A673 (cell line): ENCODE data around the gene SAP30BP. TPM values are rescaled to one million over a fixed set of nuclear protein-coding genes. Genes with fewer than 3 reads are reported as not detected.

Experiments used
- BruUV-seq: library from RNA; stranded (reverse); fragments of 400-500 nt; replicated peaks from 2 replicates; lab custom pipeline; 2021; lab: Mats Ljungman, UMichigan
- CTCF ChIA-PET: fragments of 300-600 bp; sonication (Branson Sonifier 250); formaldehyde crosslinking; loops from one replicate; lab custom pipeline; 2022; ENCODE audit warnings: antibody characterized with exemption; lab: Charles Lee
- POLR2A ChIA-PET: fragments of 300-600 bp; sonication (Branson Sonifier 250); formaldehyde crosslinking; loops from one replicate; lab custom pipeline; 2022; ENCODE audit warnings: antibody characterized with exemption; ENCODE audit not compliant: low non-redundant PET; lab: Charles Lee
- DNase-seq: peaks from one replicate; pipeline ENCODE4 v3.0.0-alpha.2; 2015; ENCODE audit warnings: low spot score
- H3K27ac ChIP-seq: fragments of 200-600 bp; sonication (generic); 2 replicates; pipeline ENCODE4 v1.5.1; 2016; ENCODE audit warnings: mixed run types, low read depth, mild to moderate bottlenecking, mixed read lengths, antibody characterized with exemption, low read length; ENCODE audit not compliant: poor library complexity, severe bottlenecking
- H3K27me3 ChIP-seq: fragments of 200-600 bp; sonication (generic); replicated peaks from 2 replicates; pipeline ENCODE4 v1.6.1; 2017; ENCODE audit warnings: mixed run types, low read depth, mild to moderate bottlenecking, mixed read lengths, antibody characterized with exemption, low read length; ENCODE audit not compliant: insufficient read depth, poor library complexity
- H3K36me3 ChIP-seq: fragments of 200-600 bp; sonication (generic); 2 replicates; pipeline ENCODE4 v1.6.1; 2016; ENCODE audit warnings: mixed run types, mild to moderate bottlenecking, mixed read lengths, antibody characterized with exemption, low read length; ENCODE audit not compliant: insufficient read depth, poor library complexity, severe bottlenecking
- H3K4me1 ChIP-seq: fragments of 200-600 bp; sonication (generic); 2 replicates; pipeline ENCODE4 v1.6.1; 2017; ENCODE audit warnings: mixed run types, mild to moderate bottlenecking, mixed read lengths, antibody characterized with exemption, low read length; ENCODE audit not compliant: insufficient read depth, poor library complexity, severe bottlenecking
- H3K4me3 ChIP-seq: fragments of 200-600 bp; sonication (generic); 2 replicates; pipeline ENCODE4 v1.5.1; 2016; ENCODE audit warnings: low read depth, mixed run types, mild to moderate bottlenecking, mixed read lengths, low read length; ENCODE audit not compliant: poor library complexity, severe bottlenecking
- H3K9me3 ChIP-seq: fragments of 200-600 bp; sonication (generic); 2 replicates; pipeline ENCODE4 v1.6.1; 2016; ENCODE audit warnings: mixed run types, low read depth, mild to moderate bottlenecking, mixed read lengths, antibody characterized with exemption, low read length; ENCODE audit not compliant: poor library complexity, severe bottlenecking
- EZH2 ChIP-seq: fragments of 200-600 bp; sonication (generic); IDR thresholded peaks from 2 replicates; pipeline ENCODE4 v1.6.1; 2017; ENCODE audit warnings: borderline replicate concordance, low read depth, mild to moderate bottlenecking, mixed read lengths, antibody characterized with exemption, low read length; ENCODE audit not compliant: poor library complexity, severe bottlenecking
- intact Hi-C: fragments of 100-400 bp; cut with micrococcal nuclease; formaldehyde crosslinking; loops from one replicate; pipeline ENCODE4 v1.10.0; 2022; ENCODE audit not compliant: unreplicated experiment
- total RNA-seq: library from RNA; stranded (reverse); gene quantifications from 2 replicates; pipeline ENCODE4 v1.2.3, GENCODE V29; 2021
- TF ChIP-seq, protein P1 (sequence below): fragments of 300-800, 200-600 bp; sonication (generic); conservative IDR thresholded peaks from 2 replicates; pipeline ENCODE4 v1.5.1; 2017; ENCODE audit warnings: low read depth, mild to moderate bottlenecking, antibody characterized with exemption, low read length, moderate library complexity, mixed read lengths

SAP30BP gene
- total RNA-seq, 1 experiment from 2014 or later: 98.1 TPM

DNA sequence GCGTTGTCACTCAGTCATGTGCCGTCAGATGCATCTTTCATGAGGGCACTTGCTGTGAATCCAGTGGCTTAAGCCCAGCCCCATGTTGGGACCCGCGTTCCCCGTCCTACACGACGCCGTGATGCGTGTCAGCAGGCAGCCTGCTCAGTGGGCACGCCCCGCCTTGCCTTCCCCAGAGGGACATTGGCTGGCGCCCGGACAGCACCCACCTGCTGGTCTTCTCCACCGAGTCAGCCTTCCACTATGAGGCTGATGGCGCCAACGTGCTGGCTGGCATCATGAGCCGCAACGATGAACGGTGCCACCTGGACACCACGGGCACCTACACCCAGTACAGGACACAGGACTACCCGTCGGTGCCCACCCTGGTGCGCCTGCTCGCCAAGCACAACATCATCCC, 62.9 kb downstream of the SAP30BP start:
- no peak for DNase-seq
- ChIA-PET POLR2A (no interaction called here), CTCF (interaction anchor here (0.5 kb wide), 1 partner anchor 22 kb away, joined by 3 read pairs; no protein-coding TSS in a partner anchor)
- H3K27ac ChIP-seq: no peak overlapping the region
- H3K36me3 ChIP-seq: no peaks in the 10 kb centered on the region
- no peak for TF ChIP-seq EZH2
- H3K9me3 ChIP-seq: no peaks in the 10 kb centered on the region
- intact Hi-C loops: no loop called here
- H3K4me1 ChIP-seq: no peaks in the 10 kb centered on the region
- H3K4me3 ChIP-seq: no peak overlapping the region
- no peaks in the 10 kb centered on the region for H3K27me3 ChIP-seq
- no TSS peak for BruUV-seq

DNA sequence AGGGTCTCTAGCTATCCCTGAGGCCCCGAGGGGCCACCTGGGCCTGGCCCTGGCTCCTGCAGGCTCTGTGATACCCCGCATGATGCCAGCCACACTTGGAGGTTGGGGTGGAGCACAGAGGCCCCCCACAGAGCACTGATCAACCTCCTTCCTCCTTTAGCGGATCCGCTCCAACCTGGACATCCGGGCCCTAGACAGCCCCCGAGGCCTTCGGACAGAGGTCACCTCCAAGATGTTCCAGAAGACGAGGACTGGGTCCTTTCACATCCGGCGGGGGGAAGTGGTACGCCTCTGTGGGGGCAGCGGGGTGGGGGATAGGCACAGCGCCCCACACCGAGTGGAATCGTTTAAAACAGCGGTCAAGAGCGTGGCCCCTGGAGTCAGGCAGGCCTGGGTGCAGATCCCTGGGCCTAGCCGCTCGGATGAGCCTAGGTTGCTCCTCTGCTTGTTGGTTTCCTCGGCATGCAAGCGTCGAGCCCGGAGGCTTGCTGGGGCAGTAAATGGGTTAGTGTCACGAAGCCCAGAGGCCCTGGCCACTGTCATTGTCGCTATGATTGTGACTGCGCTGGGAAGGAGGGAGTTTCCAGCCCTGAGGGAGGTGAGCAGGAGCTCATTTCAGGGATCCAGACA, 64.1 kb downstream of the SAP30BP start:
- TF ChIP-seq, protein P1, sequence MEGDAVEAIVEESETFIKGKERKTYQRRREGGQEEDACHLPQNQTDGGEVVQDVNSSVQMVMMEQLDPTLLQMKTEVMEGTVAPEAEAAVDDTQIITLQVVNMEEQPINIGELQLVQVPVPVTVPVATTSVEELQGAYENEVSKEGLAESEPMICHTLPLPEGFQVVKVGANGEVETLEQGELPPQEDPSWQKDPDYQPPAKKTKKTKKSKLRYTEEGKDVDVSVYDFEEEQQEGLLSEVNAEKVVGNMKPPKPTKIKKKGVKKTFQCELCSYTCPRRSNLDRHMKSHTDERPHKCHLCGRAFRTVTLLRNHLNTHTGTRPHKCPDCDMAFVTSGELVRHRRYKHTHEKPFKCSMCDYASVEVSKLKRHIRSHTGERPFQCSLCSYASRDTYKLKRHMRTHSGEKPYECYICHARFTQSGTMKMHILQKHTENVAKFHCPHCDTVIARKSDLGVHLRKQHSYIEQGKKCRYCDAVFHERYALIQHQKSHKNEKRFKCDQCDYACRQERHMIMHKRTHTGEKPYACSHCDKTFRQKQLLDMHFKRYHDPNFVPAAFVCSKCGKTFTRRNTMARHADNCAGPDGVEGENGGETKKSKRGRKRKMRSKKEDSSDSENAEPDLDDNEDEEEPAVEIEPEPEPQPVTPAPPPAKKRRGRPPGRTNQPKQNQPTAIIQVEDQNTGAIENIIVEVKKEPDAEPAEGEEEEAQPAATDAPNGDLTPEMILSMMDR: no peak
- no peak for TF ChIP-seq EZH2

DNA sequence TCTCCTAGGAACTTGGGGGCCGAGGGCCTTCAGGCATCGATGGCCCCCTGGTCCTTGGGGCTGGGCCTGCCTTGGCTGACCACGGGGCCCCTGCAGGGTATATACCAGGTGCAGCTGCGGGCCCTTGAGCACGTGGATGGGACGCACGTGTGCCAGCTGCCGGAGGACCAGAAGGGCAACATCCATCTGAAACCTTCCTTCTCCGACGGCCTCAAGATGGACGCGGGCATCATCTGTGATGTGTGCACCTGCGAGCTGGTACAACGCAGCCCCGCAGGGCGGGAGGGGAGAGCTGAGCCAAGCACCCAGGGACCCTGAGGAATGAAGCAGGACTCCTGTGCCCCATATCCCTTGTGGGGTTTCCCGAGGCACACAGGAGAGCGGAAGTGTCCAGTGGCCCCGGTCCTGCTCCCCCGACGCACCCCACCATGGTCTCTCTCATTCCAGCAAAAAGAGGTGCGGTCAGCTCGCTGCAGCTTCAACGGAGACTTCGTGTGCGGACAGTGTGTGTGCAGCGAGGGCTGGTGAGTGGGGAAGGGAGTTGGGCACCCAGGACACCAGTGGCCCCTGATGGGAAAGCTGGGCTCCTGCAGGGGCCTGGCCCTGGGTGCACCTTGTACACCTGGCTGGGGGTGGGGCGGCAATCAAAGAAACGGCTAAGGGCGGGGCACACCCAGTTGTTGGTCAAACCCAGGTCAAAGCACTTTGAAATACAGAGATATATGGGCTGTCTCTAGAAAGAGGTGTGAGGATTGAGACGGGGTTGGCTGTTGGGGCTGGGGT, 64.8 kb downstream of the SAP30BP start:
- H3K9me3 ChIP-seq: no peaks in the 10 kb centered on the region
- no peaks in the 10 kb centered on the region for H3K4me1 ChIP-seq
- no peak for TF ChIP-seq EZH2
- TF ChIP-seq, protein P1: no peak
- no peaks in the 10 kb centered on the region for H3K27me3 ChIP-seq
- POLR2A ChIA-PET: no interaction called here
- CTCF ChIA-PET: no interaction called here
- intact Hi-C loops: no loop called here
- H3K36me3 ChIP-seq: no peaks in the 10 kb centered on the region
- no TSS peak for BruUV-seq
- H3K27ac ChIP-seq: no peak overlapping the region
- DNase-seq: no peak
- H3K4me3 ChIP-seq: no peak overlapping the region

More for the DNA sequence above, 64.1 kb downstream of the SAP30BP start:
- ChIA-PET CTCF (no interaction called here), POLR2A (no interaction called here)
- no TSS peak for BruUV-seq
- Histone ChIP-seq H3K36me3 (no peaks in the 10 kb centered on the region), H3K4me1 (no peaks in the 10 kb centered on the region), H3K27me3 (no peaks in the 10 kb centered on the region), H3K9me3 (no peaks in the 10 kb centered on the region), H3K27ac (no peak overlapping the region), H3K4me3 (no peak overlapping the region)
- no peak for DNase-seq
- intact Hi-C loops: no loop called here
